GM18520 (cell line): ENCODE results near the gene C7orf57.
A peak's percentile ranks its signal among the peaks of the same experiment; 100 is the strongest.

Experiments
- ATAC-seq: cut with Tn5 transposase; IDR thresholded peaks from one replicate; pipeline ENCODE4 v1.9.1; 2021; ENCODE audit not compliant: unreplicated experiment

Gene C7orf57

DNA sequence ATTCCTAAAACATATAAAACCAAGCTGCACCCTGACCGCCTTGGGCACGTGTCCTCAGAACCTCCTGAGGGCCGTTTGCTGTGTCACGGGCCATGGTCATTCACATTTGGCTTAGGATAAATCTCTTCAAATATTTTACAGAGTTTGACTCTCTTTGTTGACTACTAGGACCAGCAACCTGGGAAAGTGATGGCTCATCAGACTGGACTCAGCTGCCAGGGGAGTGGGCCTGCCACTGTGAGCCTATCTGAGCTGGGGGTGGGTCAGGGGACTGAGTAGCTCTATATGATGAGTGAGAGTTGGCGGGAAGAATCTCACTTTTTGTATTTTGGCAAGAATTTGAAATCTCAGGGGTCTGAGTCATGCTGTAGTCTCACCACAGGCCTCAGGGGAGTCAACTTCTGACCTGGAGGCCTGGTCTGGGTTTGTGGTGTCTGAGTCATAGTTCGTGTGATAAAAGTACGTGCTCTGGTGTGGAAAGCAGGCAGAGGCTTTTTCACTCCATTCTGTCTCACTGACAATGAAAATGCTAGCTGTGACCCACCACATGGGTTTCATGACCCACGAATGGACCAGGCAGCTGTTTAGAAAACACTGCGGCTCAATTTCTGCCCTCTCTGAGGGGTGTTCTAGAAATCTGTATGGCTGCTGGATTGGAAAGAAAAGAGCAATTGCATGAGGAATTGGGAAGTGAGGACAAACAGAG, 49.5 kb downstream of the C7orf57 start:
- peak; percentile 50 for ATAC-seq

DNA sequence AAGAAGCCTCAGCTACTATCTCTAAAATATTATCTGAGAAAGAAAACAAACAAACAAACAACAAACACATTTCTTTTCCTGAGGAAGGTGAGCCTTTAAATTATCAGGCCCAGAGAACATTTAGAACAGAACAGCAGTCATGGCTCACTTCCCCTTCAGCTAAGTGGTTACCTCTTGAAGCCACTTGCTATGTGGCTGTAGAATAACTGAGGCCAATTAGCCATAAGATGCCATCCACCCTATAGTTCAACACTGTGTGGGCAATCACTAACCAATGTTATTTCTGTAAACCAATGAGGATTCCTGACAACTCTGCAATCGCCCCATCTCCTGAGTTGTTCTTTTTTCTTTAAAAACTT, 50.1 kb downstream of the C7orf57 start:
- no peak for ATAC-seq

DNA sequence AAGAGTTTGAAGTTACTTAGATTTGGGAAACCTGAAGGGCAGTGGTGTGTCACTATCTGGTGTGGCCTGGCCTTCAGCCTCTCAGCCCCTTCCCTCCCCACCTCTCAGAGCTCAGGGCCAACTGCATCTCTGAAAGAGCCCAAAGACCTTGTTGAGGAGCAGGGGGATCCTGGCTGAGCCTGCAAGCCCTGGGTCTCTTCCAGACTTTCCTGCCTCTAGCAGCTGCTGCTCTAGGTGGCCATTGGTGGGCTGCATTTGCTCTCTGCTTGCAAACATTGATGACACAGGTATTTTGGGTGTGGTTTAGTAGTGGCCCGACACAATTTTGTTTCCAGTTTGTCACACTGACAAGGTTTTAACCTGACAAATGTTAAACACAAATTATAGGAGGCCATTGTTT, 50.6 kb downstream of the C7orf57 start:
- ATAC-seq: no peak

DNA sequence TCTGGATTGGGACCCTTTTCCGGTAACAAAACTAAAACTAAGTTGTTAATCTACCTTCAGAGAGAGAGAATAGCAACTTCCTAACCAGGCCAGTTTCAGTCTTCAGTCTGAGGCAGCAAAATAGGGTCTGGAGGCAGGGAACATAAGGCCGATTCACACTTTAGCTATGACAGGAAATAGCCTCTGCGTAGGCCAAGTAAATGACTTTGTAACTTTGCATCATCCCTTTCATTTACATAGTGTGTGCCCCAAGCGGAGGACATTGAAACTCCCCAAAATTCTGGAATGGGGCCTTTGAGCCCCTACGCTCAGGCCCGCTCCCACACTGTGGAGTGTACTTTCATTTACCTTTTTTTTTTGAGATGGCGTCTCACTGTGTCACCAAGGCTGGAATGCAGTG, 52.0 kb downstream of the C7orf57 start:
- peak; percentile 22 for ATAC-seq

DNA sequence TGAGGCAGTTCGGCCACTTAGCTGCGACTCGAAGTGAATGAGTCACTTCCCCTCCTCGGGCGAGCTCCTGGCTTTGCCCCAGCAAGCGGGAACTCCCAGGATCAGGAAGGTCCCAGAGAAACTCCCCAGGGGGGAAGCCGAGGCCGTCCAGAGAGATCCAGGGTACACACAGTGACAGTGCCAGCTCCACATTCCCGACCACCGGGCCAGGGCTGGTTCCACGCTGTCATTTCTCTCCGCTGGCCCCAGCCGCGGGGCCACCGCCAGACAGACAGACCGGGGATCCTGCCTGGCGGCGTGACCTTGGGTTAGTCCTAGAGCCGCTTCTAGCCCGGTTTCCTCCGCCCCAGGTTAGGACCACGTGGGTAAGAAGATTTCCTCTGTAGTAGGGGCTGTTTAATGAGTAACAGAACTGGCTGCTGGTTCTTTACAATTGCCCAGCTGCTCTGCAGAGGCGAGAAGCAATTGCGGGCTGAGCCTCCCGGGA, 53.3 kb downstream of the C7orf57 start:
- peak; percentile 47 for ATAC-seq

DNA sequence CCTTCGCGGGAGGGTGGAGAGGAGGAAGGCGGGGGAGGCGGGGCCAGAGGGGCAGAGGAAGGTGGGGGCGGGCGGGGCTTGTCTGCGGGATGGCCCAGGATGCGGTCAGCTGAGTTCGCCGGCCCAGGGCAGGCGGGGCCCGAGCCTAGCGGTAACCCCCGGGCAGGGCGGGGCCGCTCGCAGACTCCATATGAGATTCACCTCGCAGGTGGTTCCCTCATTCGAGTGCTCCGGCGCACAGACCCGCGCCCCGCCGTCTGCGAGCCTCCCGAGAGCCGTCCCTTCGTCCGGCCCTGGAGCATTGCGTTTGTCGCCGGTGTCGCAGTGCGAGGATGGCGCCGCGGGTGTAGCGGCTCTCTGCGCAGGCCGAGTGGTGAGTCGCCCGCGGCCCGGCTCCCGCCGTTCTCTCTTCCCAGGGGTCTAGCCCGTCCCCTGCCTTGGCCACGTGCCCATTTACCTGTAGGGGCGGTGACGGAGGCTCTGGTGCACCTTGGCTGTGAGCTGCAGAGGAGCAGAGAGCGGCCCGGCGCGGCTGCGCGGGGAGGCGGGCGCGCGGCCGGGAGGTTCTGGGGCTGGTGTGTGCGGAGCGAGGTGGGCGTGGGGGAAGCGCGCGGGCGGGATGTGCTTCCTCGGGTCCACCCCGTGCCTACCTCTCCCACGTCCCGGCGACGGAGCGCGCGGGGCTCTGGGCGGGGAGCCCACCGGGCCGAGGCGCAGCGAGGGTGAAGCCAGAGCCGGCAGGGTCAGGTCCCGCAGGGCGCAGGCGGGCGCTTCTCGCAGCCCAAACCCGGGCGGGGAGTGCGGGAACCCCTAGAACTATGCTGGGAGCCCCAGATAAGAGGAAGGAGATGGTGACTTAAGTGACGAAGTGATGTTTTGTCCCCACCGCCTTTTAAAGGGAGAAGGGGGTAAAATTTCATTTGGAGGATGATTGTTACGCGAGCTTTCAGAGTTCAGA, 54.0 kb downstream of the C7orf57 start, which contains the start of gene UPP1:
UPP1 (plus strand) TSS at position 220 of the 958 bp plus-strand sequence. CDS start 5,519 bp downstream, outside the sequence.
- peak; percentile 30 for ATAC-seq

DNA sequence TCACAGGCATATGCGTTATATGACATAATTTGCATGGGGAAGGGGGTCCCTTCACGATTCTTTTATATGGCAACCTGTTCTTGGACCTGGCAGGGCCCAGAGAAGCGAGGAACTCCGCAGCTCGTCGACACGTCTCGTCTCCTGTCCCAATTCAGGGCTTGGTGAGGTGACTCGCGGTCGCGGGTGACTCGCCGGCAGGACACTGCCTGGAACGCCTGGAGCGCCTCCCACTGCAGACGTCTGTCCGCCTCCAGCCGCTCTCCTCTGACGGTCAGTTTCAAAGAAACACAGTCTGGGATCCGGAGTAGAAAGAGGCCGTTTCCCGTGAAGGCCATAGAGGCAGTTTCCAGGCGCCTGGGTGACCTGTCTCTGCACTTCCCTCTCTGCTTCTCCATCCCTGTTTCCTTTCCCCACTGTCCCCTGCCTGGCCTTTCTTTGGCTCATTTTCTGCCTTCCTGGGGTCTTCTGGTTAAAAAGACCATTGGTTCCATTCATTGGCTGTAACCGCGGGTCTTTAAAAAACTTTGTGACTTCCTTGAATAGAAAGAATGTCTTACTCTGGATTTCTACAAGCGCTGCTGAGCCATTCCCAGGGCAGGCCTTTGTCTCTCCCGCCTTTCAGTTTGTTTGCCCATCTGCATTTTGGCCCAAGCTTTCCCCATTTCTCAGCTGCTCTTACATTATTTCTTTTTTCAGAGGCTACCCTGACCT, 54.9 kb downstream of the C7orf57 start:
- ATAC-seq: no peak

DNA sequence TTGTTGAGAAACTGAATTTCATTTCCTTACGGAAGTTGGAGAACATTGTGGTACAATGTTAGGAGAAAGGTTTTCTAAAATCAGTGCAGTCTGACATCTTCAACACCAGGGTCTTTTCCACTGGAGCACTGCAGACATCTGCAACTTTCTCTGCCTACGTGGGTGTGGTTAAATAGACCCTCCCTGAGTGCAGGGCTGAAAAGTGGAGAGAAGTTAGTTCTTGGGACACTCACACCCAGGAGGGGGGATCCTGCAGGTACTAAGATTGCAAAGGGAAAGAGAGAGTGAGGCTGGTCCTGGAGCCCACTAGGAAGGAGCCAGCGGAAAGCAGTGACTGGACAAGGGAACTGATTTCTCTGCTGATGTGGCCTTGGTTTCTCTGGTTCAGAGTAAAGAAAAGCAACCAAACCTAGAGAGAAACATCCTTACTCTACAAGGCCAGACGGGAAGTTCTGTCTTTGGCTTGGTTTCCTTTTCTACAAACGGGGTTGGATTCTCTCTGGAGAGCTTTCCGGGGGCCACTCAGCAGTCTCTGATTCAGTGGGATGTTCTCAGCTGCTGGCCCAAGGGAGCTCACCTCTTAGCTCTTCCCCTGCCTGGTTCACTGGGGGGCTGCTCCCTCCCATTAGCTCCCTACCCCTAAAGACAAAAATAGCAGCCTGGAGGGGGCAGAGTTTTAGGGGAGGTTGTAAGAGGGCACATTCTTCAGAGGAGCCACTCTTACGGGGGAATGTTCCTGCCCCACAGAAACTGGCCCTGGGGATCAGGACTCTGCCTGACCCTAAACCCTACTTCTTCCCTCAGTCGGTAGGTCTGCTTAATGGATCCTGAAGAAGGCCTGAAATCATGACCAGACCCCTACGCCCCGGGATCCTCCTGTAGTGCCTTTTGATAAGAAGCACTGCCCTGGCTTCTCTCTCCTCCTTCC, 56.4 kb downstream of the C7orf57 start:
- no peak for ATAC-seq

DNA sequence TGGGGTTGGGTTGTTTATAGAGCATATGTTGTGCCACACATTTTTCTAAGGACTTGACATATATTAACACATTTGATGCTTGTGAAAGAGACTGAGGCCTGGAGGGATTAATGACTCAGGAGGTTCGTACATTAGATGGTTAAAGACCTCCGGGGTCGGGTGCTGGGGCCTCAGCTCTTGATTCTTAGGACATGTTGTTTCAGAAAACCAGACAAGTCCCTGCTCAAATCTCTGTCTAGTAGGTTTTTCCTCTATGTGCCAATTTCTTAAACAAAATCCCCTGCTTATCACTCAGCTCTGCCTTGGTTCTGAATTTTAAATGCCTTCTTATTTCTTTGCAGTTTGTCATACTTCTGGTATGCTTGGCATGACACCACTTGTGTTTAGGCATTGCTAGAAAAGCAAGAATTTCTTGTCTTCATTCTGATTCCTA, 59.5 kb downstream of the C7orf57 start:
- ATAC-seq: no peak

DNA sequence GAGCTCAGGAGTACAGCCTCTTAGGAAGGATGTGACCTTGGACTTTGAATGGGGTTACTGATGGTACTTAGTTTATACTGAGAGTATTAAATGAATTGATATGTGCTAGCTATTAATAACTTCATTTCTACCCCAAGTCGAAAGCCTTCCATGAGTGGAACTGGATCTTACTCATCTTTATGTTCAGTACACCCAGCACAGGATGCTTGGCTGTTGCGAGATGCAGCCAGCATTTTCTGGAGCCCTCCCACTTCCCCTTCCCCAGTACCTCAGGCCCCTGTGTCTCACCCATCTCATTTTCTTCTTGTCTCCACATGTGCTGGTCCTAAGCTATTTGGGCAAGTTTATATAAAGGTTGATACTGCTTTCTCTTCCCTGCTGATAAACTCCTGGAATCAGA, 60.9 kb downstream of the C7orf57 start:
- no peak for ATAC-seq

DNA sequence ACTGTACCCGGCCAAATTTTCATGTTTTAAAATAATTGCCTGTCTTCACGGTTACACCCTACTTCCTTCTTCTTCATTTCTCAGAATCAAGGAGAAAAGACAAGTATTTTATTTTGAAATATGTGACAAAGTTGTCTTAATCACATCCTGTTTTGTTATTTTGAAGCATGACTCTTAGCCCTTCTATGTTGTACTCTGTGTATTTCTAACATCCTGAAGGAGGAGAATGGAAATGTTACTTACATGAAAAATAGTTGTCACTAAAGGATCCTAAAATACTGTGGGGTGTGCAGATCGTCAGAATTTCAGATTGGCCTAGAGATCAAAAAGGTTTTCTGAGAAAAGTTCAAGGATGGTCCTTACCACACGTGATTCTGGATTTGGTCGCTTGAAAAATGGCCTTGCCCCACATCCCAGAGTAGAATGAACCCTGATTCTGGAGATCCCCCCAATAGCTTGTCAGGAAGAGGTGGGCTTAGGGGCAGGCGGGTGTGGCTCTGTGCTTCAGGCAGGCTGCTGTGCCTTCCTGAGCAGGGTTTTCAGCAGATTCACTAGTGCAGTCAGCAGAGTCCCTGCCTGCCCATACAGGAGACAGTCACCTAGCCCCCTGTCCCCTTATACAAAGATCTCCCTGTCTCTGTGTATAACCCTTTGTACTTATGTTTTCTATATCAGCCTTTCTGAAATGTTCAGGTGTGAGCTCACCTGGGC, 62.3 kb downstream of the C7orf57 start:
- ATAC-seq: no peak

DNA sequence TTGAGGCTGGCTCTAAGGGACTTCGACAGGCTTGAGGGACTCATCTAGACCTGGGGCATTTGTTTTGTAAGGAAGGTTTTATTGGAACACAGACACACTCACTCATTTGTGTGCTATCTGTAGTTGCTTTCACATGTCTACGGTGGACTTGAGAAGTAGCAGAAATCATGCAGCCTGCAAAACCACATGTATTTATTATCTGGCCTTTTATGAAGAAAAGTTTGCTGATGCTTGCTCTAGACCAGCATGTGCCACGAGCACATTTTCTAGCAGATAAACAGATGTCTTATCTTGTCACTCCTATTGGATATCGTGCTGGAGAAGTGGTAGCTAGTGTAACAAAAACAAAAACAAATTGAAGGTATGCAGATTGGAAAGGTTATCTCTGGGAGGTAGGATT, 63.5 kb downstream of the C7orf57 start:
- ATAC-seq: no peak

DNA sequence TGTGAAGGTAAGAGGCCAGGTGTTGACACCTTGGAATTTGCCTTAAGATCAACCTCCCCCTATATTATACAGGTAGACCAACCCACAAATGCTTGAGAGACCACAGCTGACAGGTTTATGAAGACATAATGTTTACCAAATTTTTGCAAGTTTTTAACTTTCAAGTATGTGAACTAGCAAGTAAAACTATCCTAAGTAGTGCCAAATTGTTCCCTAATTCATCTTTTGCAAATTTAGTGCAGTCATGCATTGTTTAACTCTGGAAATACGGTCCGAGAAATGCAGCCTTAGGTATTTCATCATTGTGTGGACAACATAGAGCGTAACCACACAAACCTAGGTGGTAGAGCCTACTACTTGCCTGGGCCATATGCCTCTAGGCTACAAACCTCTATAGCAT, 64.4 kb downstream of the C7orf57 start:
- no peak for ATAC-seq

DNA sequence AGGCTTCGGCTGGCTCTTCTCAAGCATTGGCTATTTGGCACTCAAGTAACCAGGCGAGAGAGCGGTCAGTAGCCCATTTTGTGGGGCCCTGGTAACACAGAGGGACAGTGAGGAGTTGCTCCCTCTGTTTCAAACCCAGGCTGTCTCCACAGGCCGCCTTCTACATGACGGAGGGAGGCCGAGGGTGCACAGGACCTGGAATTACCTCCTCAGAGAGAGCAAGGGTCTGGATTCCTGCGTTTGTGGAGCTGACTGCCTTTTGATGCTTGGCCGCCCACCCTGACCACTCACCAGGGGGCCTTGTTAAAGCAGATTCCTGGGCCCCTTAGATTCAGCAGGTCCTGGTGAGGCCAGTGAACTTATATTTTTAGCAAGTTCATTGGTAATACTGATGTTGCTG, 66.0 kb downstream of the C7orf57 start:
- ATAC-seq: no peak

DNA sequence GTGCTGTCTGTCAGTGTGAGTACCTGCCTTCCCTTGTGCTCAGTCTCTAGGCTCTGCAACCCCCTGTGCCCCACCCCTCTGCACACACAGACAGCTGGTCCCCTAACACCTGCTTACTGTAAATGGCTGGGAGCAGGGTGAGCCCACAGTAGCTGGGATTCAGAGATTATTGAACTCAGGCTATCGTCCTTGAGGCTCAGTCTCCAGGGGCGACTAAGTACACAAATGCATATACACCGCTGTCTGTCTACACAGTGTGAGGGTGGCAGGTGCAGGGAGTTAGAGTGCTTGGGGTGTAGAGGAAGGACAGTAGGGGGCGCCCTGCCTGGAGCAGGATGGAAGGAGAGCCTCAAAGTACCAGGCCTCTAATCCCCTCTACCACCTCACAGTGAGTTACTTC, 66.6 kb downstream of the C7orf57 start:
- ATAC-seq: no peak

DNA sequence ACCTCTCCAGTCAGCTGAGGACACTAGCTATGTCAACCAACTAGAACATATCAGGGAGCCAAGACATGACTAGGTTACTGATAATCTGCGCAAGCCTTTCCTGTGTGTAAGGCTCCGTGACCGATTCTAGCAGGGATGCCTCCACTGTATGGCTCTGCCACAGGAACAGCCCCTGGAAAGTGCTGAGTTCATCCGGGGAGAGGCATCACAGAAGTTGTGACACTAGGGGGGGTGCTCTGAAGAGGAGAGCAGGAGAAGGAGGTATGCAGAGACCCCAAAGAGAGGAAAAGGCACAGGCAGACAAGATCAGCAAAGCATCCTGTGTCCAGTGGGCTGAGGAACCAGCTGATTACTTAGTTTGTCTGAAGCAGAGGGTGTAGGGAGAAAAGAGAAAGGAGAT, 67.2 kb downstream of the C7orf57 start:
- no peak for ATAC-seq

DNA sequence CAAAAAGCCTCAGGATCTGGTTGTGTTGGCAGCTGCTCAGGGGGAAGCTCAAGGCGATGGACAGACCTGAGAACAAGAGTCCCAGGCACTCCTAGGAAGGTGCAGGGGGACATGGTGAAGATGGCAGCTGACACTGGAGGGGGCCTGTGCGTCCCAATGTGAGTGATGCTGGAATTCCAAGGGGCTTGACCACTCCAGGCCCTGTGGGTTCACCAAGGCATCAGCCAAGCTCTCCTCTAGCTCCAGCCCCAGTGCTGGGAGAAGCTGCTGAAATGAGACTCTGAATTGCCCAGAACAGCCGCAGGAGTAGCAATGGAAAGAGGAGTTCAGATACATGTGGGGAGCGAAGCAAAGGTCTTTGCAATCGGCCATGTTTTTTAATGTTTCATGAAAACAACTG, 69.7 kb downstream of the C7orf57 start:
- ATAC-seq: no peak

DNA sequence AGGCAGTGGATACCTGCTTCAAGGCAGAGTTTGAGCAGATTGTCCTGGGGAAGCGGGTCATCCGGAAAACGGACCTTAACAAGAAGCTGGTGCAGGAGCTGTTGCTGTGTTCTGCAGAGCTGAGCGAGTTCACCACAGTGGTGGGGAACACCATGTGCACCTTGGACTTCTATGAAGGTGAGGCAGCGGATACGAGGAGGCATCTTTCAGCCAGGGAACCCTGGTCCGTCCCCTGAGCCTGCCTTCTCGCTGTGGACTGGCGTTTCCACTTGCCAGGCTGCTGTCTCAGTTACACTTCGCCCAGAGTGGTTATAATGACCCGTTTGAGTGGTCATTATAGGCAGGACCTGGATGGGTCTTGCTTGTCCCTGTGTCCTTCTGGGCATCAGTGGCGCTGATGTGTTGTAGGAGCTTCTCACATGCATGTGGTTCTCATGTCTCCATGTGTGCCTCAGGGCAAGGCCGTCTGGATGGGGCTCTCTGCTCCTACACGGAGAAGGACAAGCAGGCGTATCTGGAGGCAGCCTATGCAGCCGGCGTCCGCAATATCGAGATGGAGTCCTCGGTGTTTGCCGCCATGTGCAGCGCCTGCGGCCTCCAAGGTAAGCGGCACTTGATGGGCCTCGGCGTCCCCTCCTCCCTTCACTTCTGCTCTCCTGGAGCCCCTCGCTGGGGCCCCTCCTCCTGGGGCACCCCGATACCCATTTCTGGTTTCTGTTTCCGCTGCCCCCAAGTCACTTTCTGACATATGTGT, 71.7 kb downstream of the C7orf57 start:
- no peak for ATAC-seq

DNA sequence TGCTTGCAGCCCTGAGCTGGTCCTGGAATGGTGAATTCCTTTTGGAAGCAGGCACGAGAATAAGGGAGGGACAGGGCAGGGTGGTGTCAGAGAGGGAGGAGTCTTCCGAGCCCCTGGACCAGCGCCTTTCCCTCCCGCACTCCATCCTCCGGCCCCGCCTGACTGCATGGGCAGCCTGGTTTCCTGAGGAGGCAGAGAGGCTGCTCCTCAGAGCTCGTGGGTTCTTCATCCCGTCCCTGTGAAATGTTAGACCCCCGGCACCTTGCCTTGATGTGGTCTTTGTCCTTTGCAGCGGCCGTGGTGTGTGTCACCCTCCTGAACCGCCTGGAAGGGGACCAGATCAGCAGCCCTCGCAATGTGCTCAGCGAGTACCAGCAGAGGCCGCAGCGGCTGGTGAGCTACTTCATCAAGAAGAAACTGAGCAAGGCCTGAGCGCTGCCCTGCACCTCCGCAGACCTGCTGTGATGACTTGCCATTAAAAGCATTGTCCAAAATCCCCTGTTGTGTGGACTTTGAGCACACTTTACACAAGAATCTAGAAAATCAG, 72.7 kb downstream of the C7orf57 start:
- ATAC-seq: no peak
